Left ventricle myocardium superior (tissue), 1 donor: Measurements from ENCODE around the gene RPL10L. TPM values are rescaled to one million over a fixed set of nuclear protein-coding genes. Genes with fewer than 3 reads are reported as not detected.

ENCODE experiments used
- ATAC-seq: fragments of 200-7000 bp; cut with Tn5 transposase; one replicate; pipeline ENCODE4 v1.9.1; 2020; ENCODE audit warnings: mild to moderate bottlenecking, moderate library complexity
- DNase-seq: peaks from one replicate; pipeline ENCODE4 v3.0.0-alpha.2; 2020
- intact Hi-C: fragments of 100-400 bp; cut with micrococcal nuclease; formaldehyde crosslinking; loops from one replicate; pipeline ENCODE4 v1.11.0; 2022
- long read RNA-seq: library from polyadenylated mRNA; unstranded; transcript quantifications from one replicate; pipeline ENCODE4 v2.0.0, GENCODE V29; 2021
- total RNA-seq: library from RNA; stranded (reverse); fragmentation: NEBNext Ultra II Directional; extraction: Animal tissue kit (Norgen Biotek cat#: 25700); gene quantifications from one replicate; pipeline ENCODE4 v1.2.1, GENCODE V29; 2021
- donor health status: DM: no; HTN: yes; CAD: no; lungs with severe emphysema.

Gene RPL10L
- total RNA-seq, result not detected
- long read RNA-seq, result 0 reads

DNA sequence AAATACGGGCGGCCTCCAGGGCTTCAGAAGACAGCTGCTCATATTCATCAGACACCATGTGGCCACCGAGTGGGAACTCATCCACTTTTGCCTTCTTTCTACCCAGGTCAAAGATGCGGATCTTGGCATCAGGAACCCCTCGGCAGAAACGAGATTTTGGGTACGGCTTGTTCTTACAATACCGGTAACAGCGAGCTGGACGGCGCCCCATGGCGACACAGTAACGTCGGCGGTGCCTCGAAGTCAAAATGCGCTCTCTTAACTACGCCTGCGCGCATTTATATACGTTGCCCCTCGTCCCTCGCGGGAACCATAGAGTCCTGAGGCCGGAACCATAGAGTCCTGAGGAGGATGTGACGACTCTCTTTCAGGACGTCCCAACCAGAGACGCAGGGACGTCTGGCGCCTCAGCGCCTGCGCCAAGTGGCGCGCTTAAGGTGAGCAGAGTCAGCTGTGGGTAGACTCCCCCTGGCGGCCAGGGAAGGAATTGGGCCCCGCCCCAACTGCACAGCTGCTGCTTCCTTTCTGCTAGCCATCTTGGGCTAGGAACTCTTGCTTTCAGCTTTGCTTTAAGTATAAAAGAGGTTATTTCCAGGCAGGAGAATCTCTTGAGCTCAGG, at the start of gene RPL10L:
RPL10L (minus strand) TSS at position 256 of the 619 bp plus-strand sequence; CDS start at position 211, 45 bp downstream.
- intact Hi-C loops, result no loop called here
- no peak for ATAC-seq
- DNase-seq, result peak; percentile 15

DNA sequence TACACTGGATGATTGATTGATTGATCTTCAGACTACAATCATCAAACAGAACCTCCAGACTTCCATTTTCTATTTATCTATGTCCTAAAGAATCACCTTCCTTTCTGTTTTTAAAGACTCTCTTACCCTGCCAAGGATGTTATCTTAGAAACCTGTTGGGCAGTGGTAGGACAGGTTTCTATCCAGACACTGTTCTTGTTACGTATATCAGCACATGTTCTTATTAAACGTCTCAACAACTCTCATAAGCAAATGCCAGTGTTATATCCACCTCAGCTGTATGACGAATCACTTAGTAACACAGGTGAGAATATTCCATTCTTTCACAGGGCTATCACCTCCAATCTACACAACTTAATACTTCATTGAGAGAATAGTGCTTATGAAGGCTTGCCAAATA, 40.2 kb upstream of the RPL10L start:
- DNase-seq, result no peak
- ATAC-seq, result no peak
- intact Hi-C loops, result no loop called here

GRCh38 chr14:46686652-46687051, 35.1 kb upstream of the RPL10L start:
- intact Hi-C loops, result no loop called here
- DNase-seq (no peak), ATAC-seq (no peak)

DNA sequence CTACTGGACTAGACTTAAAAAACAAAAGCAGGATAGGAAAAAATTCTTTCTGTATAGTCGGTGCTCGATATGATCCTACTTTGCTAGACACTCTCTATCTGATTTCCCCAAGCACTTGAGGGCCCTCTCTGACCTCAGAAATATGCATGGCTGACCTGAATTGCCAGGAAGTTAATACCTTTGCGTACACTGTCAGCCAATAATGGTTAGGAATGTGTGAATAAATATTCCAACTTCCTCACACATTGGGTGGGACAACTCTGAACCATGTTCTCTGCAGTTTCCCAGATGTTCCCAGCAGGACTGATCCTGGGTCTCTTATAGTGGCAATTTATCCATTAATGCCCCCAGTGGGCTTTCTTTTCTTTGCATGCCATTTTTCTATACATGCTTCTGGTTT, 20.5 kb upstream of the RPL10L start:
- no peak for DNase-seq
- no peak for ATAC-seq
- intact Hi-C loops, result no loop called here

GRCh38 chr14:46663382-46663781, 11.8 kb upstream of the RPL10L start:
- DNase-seq, result no peak
- intact Hi-C loops, result no loop called here
- ATAC-seq, result no peak

GRCh38 chr14:46661728-46662127, 10.1 kb upstream of the RPL10L start:
- no peak for ATAC-seq
- DNase-seq, result no peak
- intact Hi-C loops, result no loop called here

DNA sequence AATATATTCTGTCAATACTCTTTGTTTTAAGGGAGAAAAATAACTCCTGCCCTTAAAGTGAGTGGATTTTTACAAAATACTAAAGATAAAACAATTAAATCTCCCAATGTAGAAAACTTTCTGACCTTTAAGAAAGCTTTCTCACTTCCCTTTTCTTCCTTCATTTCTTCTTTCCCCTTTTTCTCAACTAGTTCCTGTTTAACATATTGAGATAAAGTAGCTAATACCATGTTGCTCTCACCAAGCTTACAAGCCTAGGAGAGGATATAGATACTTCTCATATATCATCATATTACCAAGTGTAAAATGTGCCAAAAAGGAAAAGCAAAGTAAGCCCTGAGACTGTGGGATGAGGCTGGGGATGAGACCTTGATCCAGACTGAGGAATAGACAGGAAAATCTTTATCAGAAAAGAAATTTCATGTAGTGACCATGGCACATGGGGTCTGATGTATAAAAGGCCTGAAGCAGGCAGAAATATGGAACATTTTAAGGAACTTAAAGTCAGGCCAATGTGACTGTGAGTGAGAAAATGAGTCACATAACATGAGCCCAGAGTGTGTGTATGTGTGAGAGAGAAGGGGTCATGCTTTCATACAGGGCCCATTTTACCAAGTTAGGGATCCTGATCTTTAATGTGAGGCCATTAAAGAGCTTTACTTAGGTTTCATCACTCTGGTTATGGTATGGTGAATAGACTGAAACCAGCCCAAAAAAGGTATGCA, 1.6 kb upstream of the RPL10L start:
- ATAC-seq (no peak), DNase-seq (no peak)
- intact Hi-C loops, result no loop called here

- intact Hi-C loops, result no loop called here
- DNase-seq, result no peak
- ATAC-seq, result no peak
Measured at GRCh38 chr14:46646796-46647195, 4.8 kb downstream of the RPL10L start.

- no peak for ATAC-seq
- intact Hi-C loops, result no loop called here
Measured at GRCh38 chr14:46626876-46627275, 24.7 kb downstream of the RPL10L start.

More at GRCh38 chr14:46626876-46627275, 24.7 kb downstream of the RPL10L start:
- DNase-seq, result no peak
